CD4-positive, alpha-beta T cell treated with Interleukin-2 at 100 ng/mL for 4 hours (primary cell): ENCODE results near the gene UPF1.

ENCODE experiments used
- DNase-seq: peaks from one replicate; pipeline ENCODE4 v3.0.0-alpha.2; 2020; ENCODE audit warnings: low spot score

Gene UPF1

DNA sequence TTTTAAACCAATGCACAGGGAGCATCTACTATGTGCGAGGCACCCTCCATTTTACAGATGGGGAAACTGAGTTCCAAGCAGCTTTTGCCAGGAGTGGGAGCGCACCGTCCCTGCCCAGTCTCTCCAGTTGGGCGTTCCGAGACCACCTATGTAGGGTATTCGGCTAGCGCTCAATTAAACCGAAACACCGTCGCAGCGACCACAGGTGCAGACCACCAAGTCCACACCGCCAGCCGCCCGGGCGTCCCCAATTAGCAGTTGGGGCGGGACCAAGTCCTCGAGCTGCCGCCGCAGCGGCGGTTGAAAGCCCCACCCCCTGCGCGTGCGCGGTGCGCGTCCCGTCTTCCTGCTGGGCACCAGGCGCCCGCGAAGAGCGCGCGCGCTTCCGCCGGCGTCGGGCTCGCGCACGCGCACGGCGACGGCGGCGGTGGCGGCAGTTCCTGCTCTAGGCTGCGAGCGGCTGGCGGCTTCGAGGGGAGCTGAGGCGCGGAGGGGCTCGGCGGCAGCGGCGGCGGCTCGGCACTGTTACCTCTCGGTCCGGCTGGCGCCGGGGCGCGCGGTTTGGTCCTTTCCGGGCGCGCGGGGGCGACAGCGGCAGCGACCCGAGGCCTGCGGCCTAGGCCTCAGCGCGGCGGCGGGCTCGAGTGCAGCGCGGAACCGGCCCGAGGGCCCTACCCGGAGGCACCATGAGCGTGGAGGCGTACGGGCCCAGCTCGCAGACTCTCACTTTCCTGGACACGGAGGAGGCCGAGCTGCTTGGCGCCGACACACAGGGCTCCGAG is at the start of gene UPF1:
TSS of gene UPF1 (plus strand) at position 436 of the 782 bp plus-strand sequence. CDS start at position 687, 251 bp downstream.
- DNase-seq, result peak; percentile 95

DNA sequence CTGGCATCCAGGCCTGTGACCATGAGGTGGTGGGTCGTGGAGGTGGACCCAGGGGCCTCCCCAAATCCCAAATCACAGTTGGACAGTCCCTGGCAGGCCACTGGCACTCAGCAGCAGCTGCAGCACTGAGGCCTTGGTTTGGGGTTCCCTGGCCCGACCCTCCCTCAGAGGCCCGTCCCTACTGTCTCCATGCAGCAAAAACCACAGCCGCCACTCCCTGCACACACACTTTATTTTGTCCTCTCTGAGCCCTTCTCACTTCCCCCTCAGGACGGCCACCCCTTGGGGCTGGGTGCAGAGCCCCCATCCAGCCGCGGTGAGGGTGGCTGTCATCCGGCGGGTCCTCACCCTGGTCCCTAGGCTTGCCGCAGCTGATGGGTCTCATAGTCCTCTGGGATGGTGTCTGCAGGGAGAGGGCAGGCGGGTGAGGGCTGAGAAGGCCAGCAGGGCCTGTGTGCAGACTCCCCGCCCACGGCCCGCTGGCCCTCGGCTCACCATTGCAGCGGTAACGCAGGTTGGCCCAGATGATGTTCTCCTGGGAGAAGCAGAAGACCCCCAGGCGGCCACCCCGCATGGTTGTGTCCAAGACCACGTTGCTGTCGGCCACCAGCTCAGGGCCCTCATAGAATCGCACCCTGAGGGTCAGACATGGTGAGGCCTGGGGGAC is 49.1 kb upstream of the UPF1 start:
- DNase-seq, result no peak

DNA sequence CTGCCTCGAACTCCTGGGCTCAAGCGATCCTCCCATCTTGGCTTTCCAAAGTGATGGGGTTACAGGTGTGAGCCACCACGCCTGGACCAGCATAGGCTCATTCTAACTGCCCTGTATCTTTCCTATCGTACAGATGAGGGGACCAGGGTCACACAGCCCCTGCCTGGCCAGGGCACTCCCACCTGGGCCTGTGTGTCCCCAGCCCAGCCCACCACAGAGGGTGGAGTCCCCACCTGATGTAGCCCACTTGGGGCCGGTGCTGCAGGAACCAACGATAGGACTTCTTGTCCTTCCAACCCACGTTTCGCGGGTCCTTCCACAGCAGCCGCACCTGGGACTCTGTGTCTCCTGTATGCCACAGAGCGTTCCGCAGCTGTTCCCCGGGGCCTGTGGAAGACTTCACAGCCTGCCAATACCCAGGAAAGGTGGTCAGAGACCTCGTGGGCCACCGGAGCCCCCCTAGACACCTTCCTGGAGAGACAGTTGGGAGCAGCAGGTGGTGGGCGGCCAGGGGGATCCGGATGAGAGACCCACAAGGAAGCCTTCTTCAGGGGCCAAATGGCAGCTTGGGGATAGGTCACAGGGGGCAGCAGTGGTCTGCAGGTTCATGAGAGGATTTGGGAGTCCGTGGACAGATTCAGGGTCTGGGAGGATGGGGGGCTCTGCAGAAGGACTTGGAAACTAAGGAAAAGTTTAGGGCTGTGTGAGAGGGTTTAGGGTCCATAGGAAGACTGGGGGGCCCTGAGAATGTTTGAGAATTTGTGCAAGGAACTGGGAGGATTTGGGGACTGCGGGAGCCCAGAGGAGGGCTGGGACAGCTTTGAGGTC is 47.6 kb upstream of the UPF1 start:
- DNase-seq, result no peak

DNA sequence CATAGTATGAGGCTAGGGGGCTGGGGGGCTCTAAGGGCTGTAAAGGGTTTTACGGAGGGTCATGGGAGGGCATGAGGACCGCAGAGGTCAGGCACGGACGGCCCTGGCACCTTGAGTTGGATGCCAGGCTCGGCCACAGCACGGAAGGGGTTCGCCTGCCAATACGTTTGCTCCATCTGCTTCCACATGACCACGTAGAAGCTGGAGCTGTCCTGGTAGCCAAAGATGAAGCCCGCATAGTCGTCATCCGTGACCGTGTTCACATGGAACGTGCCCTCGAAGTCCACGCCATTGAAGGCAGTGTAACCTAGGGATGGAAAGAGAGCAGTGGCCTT is 47.0 kb upstream of the UPF1 start:
- DNase-seq, result no peak

DNA sequence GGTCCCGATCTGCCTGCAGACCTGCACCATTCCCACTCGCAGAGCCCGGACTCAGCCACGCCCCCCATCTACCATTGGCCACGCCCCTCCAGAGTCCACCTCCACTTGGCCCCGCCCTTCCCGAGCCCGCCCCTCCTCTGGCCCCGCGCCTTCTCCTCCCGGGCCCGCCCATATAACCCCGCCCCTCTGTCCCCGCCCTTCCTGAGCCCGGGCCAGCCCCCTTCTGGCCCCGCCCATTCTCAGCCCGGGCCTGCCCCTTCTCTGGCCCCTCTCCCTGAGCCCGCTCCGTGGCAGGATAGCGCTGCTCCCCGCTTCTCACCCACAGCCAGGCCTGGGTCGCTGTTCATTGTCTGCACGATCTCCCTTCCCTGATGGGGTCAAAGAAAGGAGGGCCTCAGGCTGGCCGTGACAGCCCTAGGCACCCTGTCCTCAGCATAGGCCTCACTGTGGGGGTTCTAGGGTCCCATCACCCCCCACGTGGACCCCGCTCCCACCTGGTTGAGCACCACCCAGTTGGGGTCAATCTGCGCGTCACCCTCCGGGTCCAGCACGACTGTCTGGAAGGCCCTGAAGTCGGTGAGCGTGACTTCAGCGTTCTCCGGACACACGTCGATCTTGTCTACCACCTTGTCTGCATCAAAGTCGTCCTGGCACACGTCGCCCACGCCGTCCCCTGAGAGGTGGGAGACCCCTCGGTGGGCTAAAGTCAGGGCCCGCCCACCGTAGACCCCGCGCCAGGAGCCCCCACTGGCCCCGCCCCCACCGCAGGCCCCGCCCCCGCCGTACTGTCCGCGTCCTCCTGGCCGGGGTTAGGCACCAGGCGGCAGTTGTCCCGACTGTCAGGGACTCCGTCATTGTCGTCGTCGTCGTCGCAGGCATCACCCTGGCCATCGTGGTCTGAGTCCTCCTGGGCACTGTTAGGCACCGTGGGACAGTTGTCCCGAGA is 46.3 kb upstream of the UPF1 start:
- DNase-seq, result peak; percentile 39

DNA sequence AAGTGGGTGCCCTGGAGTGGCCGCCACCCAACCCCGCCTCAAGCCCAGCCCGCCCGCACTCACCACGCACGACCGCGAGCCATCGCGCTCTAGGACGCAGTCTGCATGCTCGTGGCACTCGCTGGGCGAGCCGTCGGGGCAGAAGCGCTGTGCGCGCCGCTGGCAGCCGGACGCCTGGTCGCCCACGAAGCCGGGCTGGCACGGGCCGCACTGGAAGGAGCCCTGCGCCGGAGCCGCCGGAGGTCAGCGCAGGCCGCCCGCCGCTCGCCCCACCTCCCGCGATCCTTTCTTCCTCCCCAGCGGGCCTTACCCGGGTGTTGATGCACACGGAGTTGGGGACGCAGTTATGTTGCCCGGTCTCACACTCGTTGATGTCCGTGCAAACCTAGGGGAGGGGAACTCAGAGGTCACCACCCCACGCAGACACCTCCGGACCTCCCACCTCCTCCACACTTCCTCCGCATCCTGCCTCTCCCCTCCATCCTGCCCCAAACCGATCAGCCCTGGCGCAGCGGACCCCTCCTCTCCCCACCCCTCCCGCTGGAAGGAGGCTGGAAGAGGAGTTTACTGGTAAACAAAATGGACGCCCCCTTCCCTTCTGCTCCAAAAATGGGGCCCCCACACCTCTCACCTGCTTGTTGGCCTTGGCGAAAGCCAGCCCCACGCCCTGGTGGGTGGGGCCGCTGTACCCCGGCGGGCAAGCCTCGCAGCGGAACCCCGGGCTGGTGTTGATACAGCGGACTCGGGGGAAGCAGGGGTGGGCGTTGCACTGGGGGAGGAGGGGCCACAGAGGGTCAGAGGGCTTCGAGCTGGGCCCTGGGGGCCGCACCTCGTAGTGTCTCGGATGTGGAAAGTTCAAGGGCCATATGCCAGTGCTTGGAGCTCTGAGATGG is 43.0 kb upstream of the UPF1 start:
- no peak for DNase-seq

DNA sequence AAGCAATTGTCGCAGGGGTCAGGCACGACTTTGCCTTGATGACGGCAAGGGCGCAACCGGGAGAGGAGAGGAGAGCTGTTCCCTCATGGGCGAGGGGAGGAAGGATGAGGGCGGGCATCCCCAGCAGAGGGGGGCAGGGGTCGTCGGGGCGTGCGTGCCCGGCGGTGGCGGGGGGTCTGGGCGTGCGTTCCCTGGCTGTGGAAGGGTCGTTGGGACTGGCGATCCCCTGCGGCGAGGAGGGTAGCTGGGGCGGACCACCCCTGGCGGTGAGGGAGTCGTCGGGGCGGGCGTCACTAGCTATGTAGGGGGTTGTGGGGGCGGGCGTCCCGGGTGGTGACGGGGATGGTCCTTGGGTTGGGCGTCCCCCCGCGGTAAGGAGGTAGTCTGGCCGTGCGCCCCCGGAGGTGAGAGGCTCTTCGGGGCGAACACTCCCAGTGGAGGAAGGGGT is 42.3 kb upstream of the UPF1 start:
- DNase-seq, result no peak

DNA sequence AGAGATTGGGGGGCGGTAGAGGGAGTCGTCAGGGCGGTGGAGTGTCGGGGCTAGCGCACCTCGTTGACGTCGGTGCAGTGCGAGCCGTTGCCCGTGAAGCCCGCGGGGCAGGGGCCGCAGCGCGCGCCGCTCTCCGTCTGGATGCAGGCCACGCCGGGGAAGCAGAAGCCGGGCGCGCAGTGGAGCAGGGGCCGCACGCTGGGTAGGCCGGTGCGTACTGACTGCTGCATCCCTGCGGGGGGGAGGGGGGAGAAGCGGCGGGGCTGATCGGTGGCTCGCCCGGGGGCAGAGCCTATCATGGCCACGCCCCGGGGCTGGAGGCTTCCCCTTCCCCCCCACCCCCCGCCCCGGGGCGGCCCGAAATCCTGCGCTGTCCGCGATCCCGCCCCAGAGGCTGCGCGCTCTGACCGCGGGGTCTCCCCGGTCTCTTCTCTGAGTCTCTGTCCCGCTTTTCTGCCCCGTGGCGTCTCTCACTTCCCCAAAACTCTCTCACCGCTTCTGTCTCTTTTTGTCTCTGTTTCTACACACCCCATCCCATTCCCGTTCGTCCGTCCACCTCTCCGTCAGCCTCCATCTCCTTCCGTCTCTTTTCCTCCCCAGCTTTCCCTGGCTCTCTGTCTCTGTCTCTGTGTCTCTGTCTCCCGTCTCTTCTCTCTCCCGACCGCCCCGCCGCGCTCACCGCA is 41.7 kb upstream of the UPF1 start:
- DNase-seq, result no peak

DNA sequence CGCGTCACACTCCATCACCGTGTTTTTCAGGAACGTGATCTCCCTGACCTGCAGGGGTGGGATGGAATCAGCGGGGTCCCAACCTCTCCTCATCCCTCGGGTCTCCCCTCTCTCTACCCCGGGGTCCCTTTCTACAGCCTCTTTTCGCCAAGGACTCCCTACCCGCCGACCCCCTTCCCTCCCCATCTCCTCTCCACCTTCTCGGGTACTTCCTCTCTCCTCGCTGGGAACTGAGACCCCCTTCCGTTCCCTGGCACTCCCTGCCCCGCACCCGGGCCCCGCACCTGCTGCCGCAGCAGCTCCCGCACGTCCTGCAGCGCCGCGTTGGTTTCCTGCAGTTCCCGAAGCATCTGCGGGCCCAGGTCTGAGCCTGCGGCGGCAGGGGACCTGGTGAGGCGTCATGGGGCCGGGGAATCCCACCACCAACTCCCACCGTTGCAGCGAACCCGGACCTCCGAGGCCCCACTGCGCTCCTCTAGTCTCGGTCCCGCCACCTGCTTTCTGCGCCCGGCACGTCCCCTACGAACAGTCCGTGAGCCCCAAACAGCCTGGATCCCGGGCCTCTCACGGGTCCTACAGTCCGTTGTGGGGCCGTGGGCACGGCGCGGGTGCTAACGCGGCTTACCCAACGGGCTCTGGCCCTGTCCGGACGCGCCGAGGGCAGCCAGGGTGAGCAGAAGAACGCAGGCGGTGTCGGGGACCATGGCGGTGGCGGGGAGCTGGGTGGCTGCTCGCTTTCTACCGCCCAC is 41.0 kb upstream of the UPF1 start, which contains the start of gene COMP:
TSS of gene COMP (minus strand) at position 740 of the 749 bp plus-strand sequence. CDS start at position 704, 36 bp downstream.
- DNase-seq, result no peak

DNA sequence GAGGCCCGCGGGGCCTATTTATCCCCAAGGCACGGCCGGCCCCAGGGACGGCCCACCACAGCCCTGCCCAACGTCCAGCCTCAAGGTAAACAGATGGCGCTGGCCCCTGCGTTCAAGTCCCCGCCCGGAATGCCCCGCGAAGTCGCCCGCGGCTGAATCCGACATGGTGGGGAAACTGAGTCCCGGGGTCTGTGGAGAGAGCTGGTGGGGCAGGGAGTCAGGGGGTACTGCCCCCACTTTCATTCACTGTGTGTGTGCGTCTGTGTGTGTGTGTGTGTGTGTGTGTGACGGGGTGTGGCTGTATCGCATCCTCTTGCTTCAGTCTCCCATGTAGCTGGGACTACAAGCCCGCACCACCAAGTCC is 40.5 kb upstream of the UPF1 start:
- DNase-seq, result no peak

DNA sequence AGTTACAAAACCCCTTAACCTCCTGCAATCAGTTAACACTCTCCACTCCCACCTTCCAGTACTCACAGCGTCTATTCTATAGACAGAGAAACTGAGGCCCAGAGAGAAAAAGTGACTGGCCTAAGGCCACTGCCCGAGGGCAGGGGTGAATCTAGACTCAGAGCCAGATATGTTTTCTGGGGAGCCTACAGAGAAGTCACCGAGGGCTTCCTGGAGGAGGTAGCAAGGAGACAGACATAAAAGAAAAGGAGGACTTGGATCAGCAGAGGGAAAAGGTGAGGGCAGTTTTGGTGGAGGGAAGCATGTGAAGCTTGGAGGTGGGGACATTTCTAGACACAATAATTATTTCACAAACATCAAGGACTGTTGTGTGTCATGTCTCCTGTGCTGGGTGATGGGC is 39.1 kb upstream of the UPF1 start:
- no peak for DNase-seq

DNA sequence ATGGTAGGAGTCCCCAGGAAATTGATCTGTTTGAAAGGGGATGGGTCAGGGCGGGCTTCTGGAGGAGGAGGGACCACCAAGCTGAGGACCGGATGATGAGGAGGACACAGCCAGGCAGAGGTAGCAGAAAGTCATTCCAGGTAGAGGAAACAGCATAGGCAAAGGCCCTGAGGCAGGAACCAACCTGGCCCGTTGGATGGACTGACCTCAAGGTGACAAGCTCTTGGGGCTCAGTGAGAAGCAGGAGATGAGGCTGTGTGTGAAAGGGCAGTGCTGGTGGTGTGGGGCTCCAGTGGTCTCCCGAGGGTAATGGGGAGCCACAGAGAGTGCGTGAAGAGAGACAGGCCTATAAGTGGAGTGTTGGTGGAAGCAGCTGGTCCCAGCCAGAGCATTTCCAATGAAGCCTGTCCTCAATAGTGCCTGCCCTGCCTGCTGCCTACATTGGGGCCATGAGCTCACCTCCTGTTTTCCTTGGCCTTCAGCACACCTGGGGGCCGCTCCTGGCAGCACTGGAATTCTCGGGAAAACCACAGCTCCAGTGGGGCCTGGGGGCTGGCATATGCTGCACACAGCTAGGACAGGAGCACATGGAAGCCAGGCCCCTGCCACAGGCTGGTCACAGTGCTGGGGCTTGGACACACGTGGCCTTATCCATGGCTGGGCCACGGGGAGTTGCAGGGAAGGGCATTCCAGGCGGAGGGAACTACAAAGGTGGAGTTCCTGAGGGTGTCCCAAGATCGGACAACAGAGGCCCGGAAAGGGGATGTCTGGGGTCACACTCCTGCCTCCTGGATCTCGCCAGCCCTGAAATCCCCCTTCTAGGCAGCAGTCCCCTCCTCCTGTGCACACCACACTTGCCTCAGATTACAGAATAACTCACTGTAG is 38.4 kb upstream of the UPF1 start:
- DNase-seq, result no peak

DNA sequence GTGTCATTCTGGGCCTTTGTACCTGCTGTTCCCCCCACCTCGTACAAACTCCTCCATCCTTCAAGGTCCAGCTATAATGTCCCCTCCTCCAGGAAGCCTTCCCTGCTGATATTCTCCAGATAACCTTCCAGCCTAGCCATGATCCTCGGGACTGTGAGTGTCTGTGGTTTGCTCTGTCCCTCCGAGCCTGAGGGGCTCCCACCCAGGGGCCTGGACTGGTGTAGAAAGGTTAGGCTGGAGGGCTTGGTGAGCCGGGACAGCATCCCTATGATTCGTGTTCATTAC is 37.8 kb upstream of the UPF1 start:
- DNase-seq, result no peak

DNA sequence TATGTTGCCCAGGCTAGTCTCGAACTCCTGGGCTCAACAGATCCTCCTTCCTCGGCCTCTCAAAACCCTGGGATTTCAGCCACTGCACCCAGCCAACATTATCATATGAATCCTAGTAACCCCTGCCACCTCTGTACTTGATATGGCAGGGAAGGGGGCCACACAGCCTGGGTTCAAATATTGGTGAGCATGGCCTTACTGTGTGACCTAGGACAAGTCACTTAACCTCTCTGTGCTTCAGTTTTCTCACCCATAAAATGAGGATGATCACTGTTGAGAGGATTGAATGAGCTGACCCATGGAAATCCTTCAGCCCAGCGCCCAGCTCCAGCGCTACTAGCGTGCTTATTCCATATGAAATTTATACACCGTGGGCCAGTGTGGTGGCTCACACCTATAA is 37.1 kb upstream of the UPF1 start:
- DNase-seq, result no peak

DNA sequence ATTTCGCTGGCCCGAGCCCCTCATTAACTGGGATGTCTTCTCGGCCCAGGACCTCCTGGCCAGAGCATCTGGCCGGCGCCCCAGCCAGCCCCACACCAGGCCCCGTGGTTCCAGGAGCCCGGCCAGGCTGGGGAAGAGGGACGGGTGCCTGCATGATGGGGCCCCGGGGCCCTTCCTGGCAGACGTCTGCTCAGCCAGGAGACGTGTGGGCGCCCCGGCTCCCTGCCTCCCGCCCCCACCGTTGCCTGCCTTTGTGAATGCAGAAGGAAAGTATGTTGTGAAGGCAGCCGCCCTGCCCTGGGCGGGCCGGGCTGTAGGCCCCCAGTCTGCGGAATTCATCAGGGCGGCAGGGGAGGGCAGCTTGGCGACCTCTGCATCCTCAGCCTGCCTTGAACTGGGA is 36.2 kb upstream of the UPF1 start:
- DNase-seq, result no peak

DNA sequence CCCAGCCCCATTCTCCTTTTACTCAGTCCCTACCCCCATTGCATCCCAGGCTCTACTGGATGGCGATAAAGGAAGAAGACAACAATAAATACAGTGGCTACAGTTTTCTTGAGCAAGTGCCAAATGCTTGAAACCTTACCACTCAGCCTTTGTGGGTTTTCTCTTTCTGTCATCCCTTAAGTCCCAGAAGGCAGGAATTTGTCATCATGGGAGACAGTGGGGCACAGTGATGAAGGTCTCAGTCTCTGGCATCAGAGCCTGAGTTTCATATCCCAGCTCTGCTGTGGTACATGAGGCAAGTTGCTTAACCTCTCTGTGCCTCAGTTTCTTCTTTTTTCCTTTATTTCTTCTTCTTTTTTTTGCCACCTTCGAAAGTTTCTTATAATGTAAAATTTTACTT is 35.5 kb upstream of the UPF1 start:
- no peak for DNase-seq

DNA sequence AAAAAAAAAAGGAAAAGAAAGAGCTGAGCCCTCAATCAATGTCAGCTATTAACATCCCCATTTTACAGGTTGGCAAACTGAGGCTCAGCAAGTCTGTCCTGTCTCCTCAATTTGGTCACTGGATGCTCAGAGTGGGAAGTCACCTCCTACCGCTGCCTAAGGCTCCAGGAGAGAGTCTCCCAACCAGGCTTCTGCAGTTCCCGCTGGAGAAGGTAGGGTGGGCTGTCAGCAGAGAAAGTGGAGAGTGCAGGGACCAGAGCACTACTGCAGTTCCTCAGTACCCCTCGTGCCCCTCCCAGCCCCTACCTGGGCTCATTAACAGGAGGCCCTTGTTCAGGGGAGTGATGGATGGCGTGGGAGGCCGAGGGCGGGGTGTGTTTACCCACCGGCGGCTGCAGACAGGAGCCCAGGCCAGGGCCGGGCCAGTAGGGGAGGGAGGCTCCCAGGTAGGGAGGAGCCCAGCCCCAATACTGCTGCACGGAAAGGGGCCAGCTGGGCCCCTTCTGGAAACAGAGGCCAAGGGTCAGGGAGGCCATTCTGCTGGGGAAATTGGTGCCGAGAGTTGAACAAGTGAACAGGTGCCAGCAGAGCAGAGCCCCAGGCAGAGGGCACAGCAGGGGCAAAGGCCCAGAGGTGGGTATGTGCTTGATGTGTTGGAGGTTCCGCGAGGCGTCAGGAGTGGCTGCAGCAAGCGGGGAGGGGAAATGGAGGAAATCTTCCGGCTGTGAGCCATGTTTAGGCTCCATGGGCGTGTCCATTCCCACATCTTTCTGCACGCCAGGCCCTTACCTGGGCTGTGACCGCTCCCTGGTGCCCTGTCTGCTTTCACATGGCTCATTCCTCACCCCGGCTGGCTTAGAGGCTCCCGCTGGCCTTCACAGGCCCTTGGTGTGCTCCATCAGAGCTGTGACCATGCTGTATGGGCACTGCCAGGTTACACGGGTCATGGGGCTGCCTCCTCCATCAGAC is 33.1 kb upstream of the UPF1 start:
- no peak for DNase-seq
